Activated CD4-positive, alpha-beta memory T cell treated with anti-CD3 and anti-CD28 coated beads, Interleukin-2, amount 10 ng/mL, durations not matched to agents 7 days and 5 days (primary cell): ENCODE measurements around the gene PARP4. TPM values are rescaled to one million over a fixed set of nuclear protein-coding genes. Genes with fewer than 3 reads are reported as not detected.
"Not testable (repeated sequence)": the region's sequence is repeated elsewhere in the genome, so short reads cannot be mapped to it uniquely, and the experiment has no call there.

Experiments used
- CTCF ChIA-PET: fragments of 350-600 bp; sonication (Branson Sonifier 250); formaldehyde crosslinking; loops from one replicate; lab custom pipeline; 2021; ENCODE audit warnings: antibody characterized with exemption, inconsistent platforms; lab: Charles Lee
- POLR2A ChIA-PET: fragments of 350-600 bp; sonication (Branson Sonifier 250); formaldehyde crosslinking; loops from one replicate; lab custom pipeline; 2021; ENCODE audit warnings: antibody characterized with exemption; lab: Charles Lee
- DNase-seq: peaks from one replicate; pipeline ENCODE4 v3.0.0-alpha.2; 2020
- H3K27ac Mint-ChIP-seq: one replicate; pipeline ENCODE4 v1.8.0; 2021; ENCODE audit warnings: mild to moderate bottlenecking, mixed read lengths
- H3K27me3 Mint-ChIP-seq: one replicate; pipeline ENCODE4 v1.8.0; 2021; ENCODE audit warnings: mixed read lengths
- H3K36me3 Mint-ChIP-seq: one replicate; pipeline ENCODE4 v1.8.0; 2021; ENCODE audit warnings: low read depth, mixed read lengths
- H3K4me1 Mint-ChIP-seq: one replicate; pipeline ENCODE4 v1.8.0; 2021; ENCODE audit warnings: mixed read lengths
- H3K4me3 Mint-ChIP-seq: one replicate; pipeline ENCODE4 v1.8.0; 2021; ENCODE audit warnings: mild to moderate bottlenecking, mixed read lengths
- H3K9me3 Mint-ChIP-seq: one replicate; pipeline ENCODE4 v1.8.0; 2021; ENCODE audit warnings: mixed read lengths
- total RNA-seq, 2 experiments: library from RNA; stranded (reverse); gene quantifications; one replicate each; pipeline ENCODE4 v1.2.3, GENCODE V29; 2021

The PARP4 gene
- total RNA-seq, 2 experiments from 2014 or later: 72.2 to 76.4 TPM

DNA sequence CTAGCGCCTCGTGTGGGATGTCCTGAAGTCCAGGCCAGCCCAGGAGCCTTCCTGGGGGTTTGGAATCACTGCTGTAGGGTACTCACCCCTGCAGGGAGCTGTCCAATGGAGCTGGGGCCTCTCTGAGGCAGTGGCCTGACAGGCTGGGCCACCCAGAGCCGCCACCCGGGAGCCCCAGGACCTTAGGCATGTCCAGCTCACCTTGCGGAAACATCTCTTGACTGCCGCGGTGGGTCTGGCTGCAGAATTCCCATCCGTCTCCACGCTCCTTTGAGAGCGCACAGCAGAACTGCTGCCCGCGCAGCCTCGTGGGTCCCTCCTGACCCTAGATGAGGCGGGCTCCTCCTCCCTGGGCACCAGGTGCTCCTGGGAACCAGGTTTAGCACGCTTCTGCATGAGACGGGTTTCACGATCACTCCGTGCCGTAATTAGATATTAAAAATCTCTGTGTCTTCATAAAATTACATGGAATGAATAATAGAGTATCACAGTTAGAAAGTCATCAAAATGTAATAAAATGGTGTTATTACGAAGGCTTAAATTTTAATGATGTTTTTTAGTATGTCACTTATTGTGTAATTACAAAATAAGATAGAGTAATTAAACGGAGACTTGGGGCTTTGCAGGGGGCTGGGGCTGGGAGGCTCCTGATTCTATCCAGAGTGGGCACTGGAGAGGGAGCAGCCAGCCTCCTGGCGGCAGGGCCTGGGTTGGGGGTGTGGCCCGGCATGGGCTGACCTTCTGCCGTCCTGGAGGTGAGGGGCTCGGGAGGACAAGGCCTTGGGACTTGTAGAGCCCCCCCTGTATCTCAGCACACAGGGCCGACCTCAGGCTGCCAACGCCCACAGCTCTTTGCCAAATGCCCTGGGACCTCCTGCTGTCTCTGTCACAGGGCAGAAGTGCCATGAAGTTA is 120.6 kb downstream of the PARP4 start:
- CTCF ChIA-PET, H3K4me3 Mint-ChIP-seq, H3K36me3 Mint-ChIP-seq, H3K27ac Mint-ChIP-seq, H3K4me1 Mint-ChIP-seq, H3K9me3 Mint-ChIP-seq, H3K27me3 Mint-ChIP-seq, DNase-seq, POLR2A ChIA-PET: not testable (repeated sequence)

DNA sequence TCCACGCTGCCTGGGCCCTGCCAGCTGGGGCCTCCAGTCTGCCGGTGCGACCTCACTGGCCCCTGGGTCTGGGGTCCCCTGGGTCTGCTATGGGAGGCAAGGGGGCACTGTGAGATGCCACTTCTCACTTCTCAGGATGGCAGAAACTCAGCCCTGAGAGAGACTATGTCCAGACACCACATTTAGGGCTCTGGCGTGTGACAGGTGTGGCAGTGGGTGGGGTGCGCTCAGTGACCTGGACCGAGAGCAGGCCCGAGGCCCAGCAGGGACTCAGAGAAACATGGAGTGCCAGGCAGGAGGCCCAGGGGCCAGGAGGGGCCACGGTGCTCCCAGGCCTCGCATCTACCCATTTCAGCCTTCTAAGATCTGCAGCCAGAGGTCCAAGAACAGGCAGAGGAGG is 121.8 kb downstream of the PARP4 start:
- H3K4me1 Mint-ChIP-seq, H3K36me3 Mint-ChIP-seq, CTCF ChIA-PET, H3K4me3 Mint-ChIP-seq, H3K27me3 Mint-ChIP-seq, H3K9me3 Mint-ChIP-seq, POLR2A ChIA-PET, DNase-seq, H3K27ac Mint-ChIP-seq: not testable (repeated sequence)

DNA sequence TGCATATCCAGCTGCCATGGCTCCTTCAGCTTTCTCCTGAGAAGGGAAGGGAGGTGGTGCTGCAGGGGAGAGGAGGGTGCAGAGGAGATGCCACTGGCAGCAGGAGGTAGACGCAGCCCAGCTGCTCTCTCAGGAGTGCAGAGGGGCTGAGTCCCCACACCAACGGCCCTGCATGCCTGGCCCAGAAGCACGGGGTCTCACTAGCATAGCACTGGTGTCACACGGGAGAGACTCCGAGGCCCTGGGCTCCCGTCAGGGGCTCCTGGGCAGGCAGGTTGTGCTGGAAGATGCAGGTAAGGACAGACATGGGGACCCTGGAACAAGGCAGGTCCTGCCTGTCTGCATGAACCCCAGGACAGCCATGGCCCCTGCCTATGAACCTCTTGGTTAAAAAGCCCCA is 123.1 kb downstream of the PARP4 start:
- Mint-ChIP-seq H3K27ac (no peak overlapping the region), H3K4me1 (no peaks in the 10 kb centered on the region), H3K9me3 (no peaks in the 10 kb centered on the region), H3K4me3 (no peak overlapping the region), H3K36me3 (no peaks in the 10 kb centered on the region), H3K27me3 (no peaks in the 10 kb centered on the region)
- ChIA-PET CTCF (no interaction called here), POLR2A (no interaction called here)
- DNase-seq: no peak

DNA sequence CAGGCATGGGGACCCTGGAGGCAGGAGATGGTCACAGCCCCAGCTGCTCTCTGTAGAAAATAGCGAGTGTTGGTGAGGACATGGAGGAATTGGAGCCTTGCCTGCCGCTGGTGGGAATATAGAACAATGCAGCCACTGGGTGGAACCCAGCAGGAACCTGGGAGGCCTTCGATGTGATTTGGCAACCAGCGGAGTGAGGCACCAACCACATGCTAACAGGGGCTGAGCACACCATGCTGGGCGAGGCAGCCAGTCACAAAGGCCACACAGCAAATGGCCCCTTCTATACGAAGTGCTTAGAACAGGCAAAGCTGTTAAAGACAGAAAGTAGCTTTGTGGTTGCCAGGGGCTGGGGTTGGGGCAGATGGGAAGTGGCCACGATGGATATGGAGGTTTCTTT is 123.8 kb downstream of the PARP4 start:
- H3K27me3 Mint-ChIP-seq, H3K9me3 Mint-ChIP-seq, H3K4me3 Mint-ChIP-seq, CTCF ChIA-PET, H3K36me3 Mint-ChIP-seq, H3K27ac Mint-ChIP-seq, POLR2A ChIA-PET, DNase-seq, H3K4me1 Mint-ChIP-seq: not testable (repeated sequence)

DNA sequence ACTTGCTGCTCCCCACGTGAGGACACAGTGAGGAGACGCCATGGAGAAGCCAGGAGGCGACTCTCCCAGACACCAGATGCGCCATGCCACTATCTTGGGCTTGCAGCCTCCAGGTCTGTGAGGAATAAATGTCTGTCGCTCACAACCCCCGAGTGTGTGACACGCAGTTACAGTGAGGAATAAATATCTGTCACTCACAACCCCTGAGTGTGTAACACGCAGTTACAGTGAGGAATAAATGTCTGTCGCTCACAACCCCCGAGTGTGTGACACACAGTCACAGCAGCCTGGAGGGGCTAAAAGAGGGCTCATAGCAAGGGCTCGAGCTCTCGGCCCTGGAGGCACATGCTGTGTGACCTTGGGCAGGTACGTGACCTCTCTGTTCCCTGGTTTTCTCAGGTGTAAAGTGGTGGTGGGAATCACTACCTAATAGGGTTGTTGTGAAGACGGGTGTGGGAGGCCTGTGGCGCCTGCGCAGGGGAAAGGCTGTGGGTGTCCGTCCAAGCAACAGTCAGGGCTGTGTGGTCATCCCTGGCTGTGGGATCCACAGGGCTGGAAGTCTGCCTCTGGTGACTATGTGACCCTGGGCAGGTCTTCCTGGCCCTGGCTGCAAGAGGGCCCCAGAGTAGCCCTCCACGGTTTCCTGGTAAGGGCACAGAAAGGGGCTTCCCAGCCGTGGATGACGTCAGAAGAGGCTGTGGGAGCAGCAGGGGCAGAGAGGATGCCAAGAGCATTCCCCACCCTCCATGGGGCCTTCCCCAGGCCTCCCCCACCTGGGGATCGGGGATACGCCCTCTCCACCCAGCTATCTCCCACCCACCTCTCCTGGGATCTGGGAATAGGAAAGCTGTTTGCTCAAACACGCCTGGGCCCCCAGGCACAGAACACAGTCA is 125.5 kb downstream of the PARP4 start:
- CTCF ChIA-PET: no interaction called here
- H3K4me3 Mint-ChIP-seq: no peak overlapping the region
- H3K36me3 Mint-ChIP-seq: no peaks in the 10 kb centered on the region
- POLR2A ChIA-PET: no interaction called here
- H3K4me1 Mint-ChIP-seq: no peaks in the 10 kb centered on the region
- H3K27me3 Mint-ChIP-seq: no peaks in the 10 kb centered on the region
- DNase-seq: no peak
- H3K27ac Mint-ChIP-seq: no peak overlapping the region
- no peaks in the 10 kb centered on the region for H3K9me3 Mint-ChIP-seq

DNA sequence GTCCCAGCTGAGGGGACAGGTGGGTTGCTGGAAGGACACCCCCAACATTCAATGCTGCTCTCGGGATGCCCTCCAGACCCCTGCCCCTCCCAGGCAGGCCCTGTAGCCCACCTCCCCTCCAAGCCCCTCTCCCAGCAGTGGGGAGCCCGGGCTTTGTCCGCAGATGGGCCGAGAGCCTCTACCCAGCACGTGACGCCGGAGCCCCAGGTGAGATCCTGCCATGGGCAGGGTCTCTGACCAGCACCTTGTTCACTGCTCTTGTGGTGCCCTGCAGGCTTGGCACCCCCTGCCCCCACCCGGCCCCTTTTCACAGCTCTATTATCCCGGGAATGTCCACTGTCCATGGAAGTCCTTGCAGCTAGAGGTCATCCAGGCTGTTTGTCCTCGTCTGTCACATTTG is 126.7 kb downstream of the PARP4 start:
- no peak overlapping the region for H3K4me3 Mint-ChIP-seq
- no peaks in the 10 kb centered on the region for H3K36me3 Mint-ChIP-seq
- ChIA-PET CTCF (no interaction called here), POLR2A (no interaction called here)
- peaks cover 4% of the 10 kb centered on the region for H3K27me3 Mint-ChIP-seq
- no peak for DNase-seq
- no peaks in the 10 kb centered on the region for H3K4me1 Mint-ChIP-seq
- no peak overlapping the region for H3K27ac Mint-ChIP-seq
- no peaks in the 10 kb centered on the region for H3K9me3 Mint-ChIP-seq

DNA sequence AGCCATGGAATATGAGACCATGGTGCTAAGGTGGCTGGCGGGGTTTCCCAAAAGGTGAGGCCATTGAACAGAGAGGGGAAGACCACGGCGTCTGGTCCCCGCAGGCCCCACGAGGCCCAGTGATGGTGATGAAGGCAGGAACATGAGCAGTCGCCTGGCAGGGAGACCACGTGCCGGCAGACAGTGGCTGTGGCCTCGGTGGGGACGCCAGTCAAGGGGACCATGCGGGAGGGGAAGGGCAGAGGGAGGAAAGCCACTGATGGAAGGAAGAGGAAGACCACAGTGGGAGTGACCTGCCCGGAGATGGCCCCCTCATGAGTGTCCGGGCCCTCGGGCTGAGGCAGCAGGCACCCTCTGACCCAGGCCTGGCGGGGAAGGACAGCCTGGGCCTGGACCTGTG is 127.6 kb downstream of the PARP4 start:
- H3K27me3 Mint-ChIP-seq, H3K4me1 Mint-ChIP-seq: not testable (repeated sequence)

DNA sequence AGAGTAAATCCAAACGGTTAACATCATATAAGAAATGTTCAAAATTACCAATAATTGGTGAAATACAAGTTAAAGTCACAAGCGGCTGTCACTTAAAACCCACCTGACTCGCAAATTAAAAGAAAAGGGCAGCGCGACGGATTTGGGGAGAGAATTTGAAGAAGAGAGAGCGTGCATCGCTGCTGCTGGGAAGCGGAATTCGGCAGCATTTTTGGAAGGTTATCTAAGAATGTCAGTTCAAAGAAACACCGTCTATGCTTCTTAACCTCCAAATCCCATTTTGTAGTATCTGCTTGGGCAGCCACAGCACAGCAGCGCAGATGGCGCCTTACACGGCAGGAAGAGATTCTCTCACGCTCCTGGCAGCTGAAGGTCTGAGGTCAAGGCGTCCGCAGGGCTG is 128.5 kb downstream of the PARP4 start:
- POLR2A ChIA-PET: not testable (repeated sequence)

More for the DNA sequence above, 127.6 kb downstream of the PARP4 start:
- POLR2A ChIA-PET, H3K4me3 Mint-ChIP-seq, H3K9me3 Mint-ChIP-seq, H3K27ac Mint-ChIP-seq, CTCF ChIA-PET, H3K36me3 Mint-ChIP-seq, DNase-seq: not testable (repeated sequence)

DNA sequence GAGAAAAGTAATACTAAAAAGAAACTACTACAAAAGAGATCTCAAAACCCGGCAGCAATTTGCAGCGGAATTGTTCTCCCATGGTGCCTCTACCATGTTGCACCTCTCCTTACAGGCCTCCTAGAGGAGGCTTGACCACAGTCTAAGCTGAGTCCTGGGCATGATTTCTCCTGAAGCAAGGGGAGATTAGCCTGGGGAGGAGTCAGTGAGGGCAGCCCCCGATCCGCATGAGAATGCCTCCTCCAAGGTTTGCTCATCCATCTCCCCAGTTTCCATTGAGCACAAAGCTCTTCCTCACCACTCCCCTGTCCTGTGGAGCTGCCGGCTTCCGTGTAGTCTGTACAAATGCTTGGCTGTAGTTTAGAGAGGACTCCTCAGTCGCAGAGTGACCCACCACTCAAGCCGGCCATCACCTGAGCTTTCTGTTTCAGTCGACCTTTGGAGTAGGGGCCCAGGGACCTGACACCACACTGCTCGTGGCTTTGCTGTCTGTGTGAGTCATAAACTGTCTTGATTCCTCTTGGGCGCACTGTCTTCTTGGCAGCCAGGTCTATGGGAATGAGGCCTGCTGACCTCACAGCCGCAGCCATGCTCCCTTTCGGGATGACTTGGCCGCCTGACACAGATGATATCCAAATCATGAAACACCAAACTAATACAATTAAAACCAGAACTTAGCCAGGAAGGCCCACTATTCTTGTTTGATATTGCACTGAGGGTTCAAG is 130.9 kb downstream of the PARP4 start:
- ChIA-PET CTCF (no interaction called here), POLR2A (no interaction called here)
- no peak for DNase-seq
- Mint-ChIP-seq H3K27me3 (peaks cover 21% of the 10 kb centered on the region), H3K9me3 (no peaks in the 10 kb centered on the region), H3K4me1 (peaks cover 10% of the 10 kb centered on the region), H3K36me3 (no peaks in the 10 kb centered on the region), H3K4me3 (no peak overlapping the region), H3K27ac (no peak overlapping the region)

More for the DNA sequence above, 128.5 kb downstream of the PARP4 start:
- H3K4me1 Mint-ChIP-seq, H3K36me3 Mint-ChIP-seq, H3K9me3 Mint-ChIP-seq, CTCF ChIA-PET, H3K27me3 Mint-ChIP-seq, DNase-seq, H3K4me3 Mint-ChIP-seq, H3K27ac Mint-ChIP-seq: not testable (repeated sequence)

DNA sequence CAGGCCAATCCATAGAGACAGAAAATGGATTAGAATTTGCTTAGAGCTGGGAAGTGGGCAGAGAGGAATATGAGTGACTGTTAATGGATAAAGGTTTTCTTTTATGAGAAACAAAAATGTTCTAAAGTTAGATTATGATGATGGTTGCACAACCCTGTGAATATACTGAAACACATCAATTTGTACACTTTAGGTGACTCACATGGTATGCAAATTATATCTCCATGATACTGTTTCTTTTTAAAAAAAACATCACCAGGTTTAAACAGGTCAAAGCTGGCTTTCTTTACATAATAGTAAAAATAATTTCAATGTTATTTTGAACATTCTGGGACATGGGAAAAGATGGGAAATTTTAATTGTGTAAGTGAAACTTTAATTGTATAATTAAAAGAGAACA is 131.7 kb downstream of the PARP4 start:
- H3K9me3 Mint-ChIP-seq, H3K4me1 Mint-ChIP-seq, DNase-seq, H3K36me3 Mint-ChIP-seq, CTCF ChIA-PET, H3K4me3 Mint-ChIP-seq, H3K27ac Mint-ChIP-seq, POLR2A ChIA-PET: not testable (repeated sequence)
- peaks cover 21% of the 10 kb centered on the region for H3K27me3 Mint-ChIP-seq

DNA sequence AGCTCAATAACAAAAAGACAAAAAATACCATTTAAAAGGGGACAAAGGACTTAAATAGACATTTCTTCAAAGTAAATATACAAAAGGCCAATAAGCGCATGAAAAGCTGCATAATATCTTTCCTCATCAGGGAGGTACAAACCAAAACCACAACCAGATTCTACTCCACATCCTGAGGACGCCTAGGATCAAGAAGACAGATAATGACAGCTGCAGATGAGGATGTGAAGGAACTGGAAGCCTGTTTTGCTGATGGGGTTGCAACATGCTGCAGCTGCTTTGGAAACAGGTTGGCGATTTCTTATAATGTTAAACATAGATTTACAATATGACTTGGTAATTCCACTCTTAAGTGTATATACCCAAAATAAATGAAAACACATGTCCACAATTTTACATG is 132.4 kb downstream of the PARP4 start:
- H3K4me3 Mint-ChIP-seq, CTCF ChIA-PET, H3K27ac Mint-ChIP-seq, DNase-seq, POLR2A ChIA-PET, H3K9me3 Mint-ChIP-seq, H3K36me3 Mint-ChIP-seq, H3K4me1 Mint-ChIP-seq: not testable (repeated sequence)
- peaks cover 21% of the 10 kb centered on the region for H3K27me3 Mint-ChIP-seq

DNA sequence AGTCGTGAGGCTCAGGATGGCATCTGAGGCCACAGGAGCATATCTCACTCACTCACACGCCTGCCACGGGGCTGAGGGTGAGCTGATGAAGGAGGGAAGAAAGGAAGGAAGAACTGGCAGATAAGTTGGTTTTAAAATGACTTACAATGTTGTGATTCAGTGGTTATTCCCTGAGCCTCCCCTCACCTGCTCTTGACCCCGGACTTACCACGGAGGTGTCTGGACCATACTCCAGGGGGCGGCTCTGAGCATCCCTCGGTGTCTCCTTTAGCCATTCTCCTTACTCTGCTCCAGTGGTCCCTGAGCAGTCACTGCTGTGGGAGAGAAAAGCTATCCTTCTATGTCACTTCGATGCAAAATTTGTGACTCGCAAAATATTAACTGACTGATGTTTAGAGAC is 141.3 kb downstream of the PARP4 start:
- H3K4me1 Mint-ChIP-seq, H3K9me3 Mint-ChIP-seq, H3K36me3 Mint-ChIP-seq, CTCF ChIA-PET, H3K4me3 Mint-ChIP-seq, POLR2A ChIA-PET, DNase-seq, H3K27ac Mint-ChIP-seq: not testable (repeated sequence)
- peaks cover 18% of the 10 kb centered on the region for H3K27me3 Mint-ChIP-seq
